Stimulated activated effector memory CD8-positive, alpha-beta T cell treated with anti-CD3 and anti-CD28 coated beads, Interleukin-12 subunit alpha, Interleukin-12 subunit beta, amount 100 ng/mL, for 72 hours (primary cell): ENCODE measurements around the gene TMPRSS13.

Experiments
- ATAC-seq: fragments of 150-1000 bp; cut with Tn5 transposase; 2 replicates; pipeline ENCODE4 v1.10.0; 2021
- DNase-seq, 2 donors: peaks; one replicate each; pipeline ENCODE4 v3.0.0; 2021 to 2022; ENCODE audit warnings: low spot score in 2 of 2
- H3K27ac Mint-ChIP-seq: one replicate; pipeline ENCODE4 v1.8.0; 2022; ENCODE audit warnings: mild to moderate bottlenecking, mixed read lengths
- H3K36me3 Mint-ChIP-seq: one replicate; pipeline ENCODE4 v1.8.0; 2022; ENCODE audit warnings: mild to moderate bottlenecking, mixed read lengths
- H3K4me1 Mint-ChIP-seq: one replicate; pipeline ENCODE4 v1.8.0; 2022; ENCODE audit warnings: mixed read lengths
- H3K4me3 Mint-ChIP-seq: one replicate; pipeline ENCODE4 v1.8.0; 2022; ENCODE audit warnings: mild to moderate bottlenecking, mixed read lengths
- H3K9me3 Mint-ChIP-seq: one replicate; pipeline ENCODE4 v1.8.0; 2022; ENCODE audit warnings: mixed read lengths

Gene TMPRSS13

GRCh38 chr11:117941976-117942654, 12.9 kb upstream of the TMPRSS13 start:
- H3K4me3 Mint-ChIP-seq = no peak overlapping the region
- ATAC-seq (no peak), DNase-seq (peak in 1 of 2 donors; percentile 23)
- peak overlapping the region; percentile 54 for H3K27ac Mint-ChIP-seq
- no peaks in the 10 kb centered on the region for H3K36me3 Mint-ChIP-seq
- H3K4me1 Mint-ChIP-seq = peaks cover 34% of the 10 kb centered on the region
- no peaks in the 10 kb centered on the region for H3K9me3 Mint-ChIP-seq

DNA sequence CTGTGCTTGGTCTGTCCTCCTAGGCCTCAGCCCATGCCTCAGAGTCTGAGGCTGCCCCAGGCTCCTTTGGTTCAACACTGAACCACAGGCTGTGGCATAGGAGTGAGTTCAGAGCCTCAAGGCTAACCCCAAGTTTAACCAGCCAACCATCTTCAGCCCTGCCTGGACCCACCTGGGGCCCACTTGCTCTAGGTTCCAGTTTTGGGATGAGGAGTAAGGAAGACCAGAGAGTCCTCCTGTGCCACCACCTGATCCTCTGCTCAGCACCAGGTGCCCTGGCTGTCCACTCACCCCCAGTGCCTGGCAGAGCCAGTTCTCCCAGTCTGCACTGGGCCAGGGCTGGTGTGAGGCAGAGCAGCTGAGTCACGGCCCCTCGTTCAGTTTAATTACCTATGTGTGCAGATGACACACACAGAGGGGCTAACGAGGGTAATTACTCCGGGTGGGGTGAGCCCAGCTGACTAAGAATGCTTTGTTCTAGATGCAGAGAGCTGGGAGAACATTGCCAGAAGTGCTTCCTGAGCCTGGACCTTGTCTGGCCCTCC, 12.0 kb upstream of the TMPRSS13 start:
- Mint-ChIP-seq H3K27ac (peak overlapping the region; percentile 36), H3K4me3 (no peak overlapping the region), H3K9me3 (no peaks in the 10 kb centered on the region), H3K4me1 (peaks cover 29% of the 10 kb centered on the region), H3K36me3 (no peaks in the 10 kb centered on the region)
- ATAC-seq = peak; percentile 68
- DNase-seq = peak in 1 of 2 donors; percentile 42

DNA sequence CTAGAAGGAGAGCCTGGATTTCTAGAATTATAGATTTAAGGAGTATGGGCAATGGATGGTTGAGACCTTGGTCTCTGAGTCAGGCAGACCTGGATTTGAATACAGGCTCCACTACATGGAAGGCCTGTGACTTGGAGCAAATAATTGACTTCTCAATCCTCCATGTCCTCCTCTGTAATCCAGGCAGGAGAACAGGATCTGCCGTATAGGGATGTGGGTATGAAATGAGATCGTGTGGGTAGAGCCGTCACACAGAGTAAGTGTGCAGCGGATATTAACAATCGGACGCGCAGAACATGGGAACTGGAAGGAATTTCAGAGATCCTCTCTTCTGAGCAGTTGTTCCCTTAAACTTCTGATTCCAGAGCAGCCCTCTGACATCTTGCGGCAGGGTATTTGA, 11.5 kb upstream of the TMPRSS13 start:
- no peak for ATAC-seq
- DNase-seq = no peak
- Mint-ChIP-seq H3K4me3 (no peak overlapping the region), H3K27ac (peak overlapping the region; percentile 36), H3K9me3 (no peaks in the 10 kb centered on the region), H3K4me1 (peaks cover 29% of the 10 kb centered on the region), H3K36me3 (no peaks in the 10 kb centered on the region)

- no peaks in the 10 kb centered on the region for H3K9me3 Mint-ChIP-seq
- H3K27ac Mint-ChIP-seq = peak overlapping the region; percentile 26
- H3K4me3 Mint-ChIP-seq = no peak overlapping the region
- H3K36me3 Mint-ChIP-seq = no peaks in the 10 kb centered on the region
- H3K4me1 Mint-ChIP-seq = peaks cover 40% of the 10 kb centered on the region
- DNase-seq (no peak), ATAC-seq (no peak)
Measured at GRCh38 chr11:117936973-117937372, 7.8 kb upstream of the TMPRSS13 start.

DNA sequence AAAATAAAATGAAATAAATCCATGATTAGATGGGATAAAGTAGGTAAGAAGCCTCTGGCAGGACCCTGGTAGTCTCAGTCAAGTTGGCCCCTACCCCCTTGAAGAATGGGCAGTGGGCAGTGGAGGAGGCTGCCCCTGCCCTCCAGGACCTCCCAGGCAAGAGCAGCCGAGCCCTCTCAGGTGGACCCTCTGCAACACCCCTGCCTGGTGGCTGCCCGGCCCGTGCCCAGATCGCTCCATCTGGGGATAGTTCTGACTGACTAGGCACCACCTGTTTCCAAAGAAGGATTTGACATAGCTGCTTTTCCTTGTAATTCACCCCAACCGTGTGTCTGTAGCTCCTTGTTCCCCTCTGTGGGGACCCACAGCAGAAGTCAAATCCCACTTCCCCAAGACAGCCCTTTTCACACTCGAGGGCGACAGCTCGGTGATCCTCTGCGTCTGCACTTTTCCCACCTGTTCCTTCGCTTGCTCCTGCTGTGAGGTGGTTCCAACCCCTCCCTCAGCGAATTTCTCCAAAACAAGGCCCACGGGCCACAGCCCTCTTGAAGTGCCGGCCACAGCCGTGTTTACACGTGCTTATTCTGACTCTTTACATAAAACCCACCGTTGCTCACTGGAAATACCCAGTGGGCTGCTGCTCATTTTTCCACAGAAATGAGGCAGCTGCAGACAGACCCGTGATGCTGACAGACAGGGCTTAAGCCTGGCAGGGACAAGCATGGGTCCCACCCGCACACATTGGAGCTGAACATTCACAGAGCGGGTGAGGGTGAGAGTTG, 5.5 kb upstream of the TMPRSS13 start:
- Mint-ChIP-seq H3K9me3 (no peaks in the 10 kb centered on the region), H3K4me1 (peaks cover 62% of the 10 kb centered on the region), H3K27ac (peak overlapping the region; percentile 84), H3K4me3 (peak overlapping the region; percentile 44), H3K36me3 (no peaks in the 10 kb centered on the region)
- ATAC-seq = peak; percentile 56
- DNase-seq = no peak

DNA sequence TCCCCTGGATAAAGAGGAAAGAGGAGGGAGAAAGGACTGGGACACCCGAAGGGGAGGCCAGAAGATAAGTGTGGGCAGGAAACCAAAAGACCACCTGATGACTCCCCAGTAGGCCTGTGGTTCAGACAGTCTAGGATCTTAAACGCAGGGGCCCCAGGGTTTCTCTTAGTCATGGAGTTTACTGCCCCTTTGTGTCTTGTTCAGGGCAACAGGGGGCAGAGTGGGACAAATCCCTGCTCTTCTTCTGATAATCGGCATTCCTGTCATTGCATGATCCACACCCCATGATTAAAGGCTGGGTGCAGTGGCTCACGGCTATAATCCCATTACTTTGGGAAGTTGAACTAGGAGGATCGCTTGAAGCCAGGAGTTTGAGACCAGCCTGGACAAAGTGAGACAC, 4.7 kb upstream of the TMPRSS13 start:
- H3K9me3 Mint-ChIP-seq = no peaks in the 10 kb centered on the region
- H3K27ac Mint-ChIP-seq = peak overlapping the region; percentile 74
- H3K4me3 Mint-ChIP-seq = no peak overlapping the region
- H3K36me3 Mint-ChIP-seq = no peaks in the 10 kb centered on the region
- no peak for DNase-seq
- ATAC-seq = peak; percentile 66
- peaks cover 66% of the 10 kb centered on the region for H3K4me1 Mint-ChIP-seq

DNA sequence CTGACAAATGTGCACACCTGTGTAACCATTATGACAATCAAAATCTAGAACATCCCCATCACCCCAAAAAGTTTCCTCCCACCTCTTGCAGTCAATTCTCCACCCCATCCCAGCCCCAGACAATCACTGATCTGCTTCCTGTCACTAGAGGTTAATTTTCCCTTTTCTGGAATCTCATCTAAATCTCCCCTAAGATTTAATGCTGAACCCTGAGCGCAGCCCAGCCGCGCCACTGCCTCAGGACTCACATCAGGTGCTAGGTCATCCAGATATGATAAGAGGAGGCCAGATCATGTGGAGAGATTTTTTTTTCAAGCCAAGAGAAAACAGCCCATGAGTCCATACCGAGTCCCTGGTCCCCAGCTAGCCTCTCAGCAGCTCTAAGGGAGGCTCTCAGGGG, 4.3 kb upstream of the TMPRSS13 start:
- DNase-seq (no peak), ATAC-seq (no peak)
- no peaks in the 10 kb centered on the region for H3K9me3 Mint-ChIP-seq
- peak overlapping the region; percentile 74 for H3K27ac Mint-ChIP-seq
- peaks cover 71% of the 10 kb centered on the region for H3K4me1 Mint-ChIP-seq
- no peaks in the 10 kb centered on the region for H3K36me3 Mint-ChIP-seq
- no peak overlapping the region for H3K4me3 Mint-ChIP-seq

DNA sequence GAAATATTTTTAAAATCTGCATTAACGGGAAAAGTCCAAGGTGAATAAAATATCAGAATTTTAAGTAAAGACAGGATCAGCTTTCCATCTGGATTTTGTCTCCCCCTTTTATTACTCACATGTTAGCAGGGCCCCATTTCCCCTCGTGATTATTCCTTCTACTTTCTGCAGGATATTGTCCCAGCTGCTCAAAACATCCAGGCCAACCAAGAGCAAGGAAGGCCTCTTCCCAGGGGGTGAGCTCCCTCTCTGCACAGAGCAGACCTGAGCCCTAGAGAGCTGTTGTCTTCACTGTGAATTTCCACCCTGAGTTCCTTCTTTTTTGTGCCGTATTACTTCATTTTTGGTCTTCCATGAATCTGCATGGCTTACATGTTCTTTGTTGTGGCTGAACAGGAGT, 3.7 kb upstream of the TMPRSS13 start:
- no peaks in the 10 kb centered on the region for H3K36me3 Mint-ChIP-seq
- peaks cover 76% of the 10 kb centered on the region for H3K4me1 Mint-ChIP-seq
- ATAC-seq = no peak
- peak overlapping the region; percentile 74 for H3K27ac Mint-ChIP-seq
- H3K9me3 Mint-ChIP-seq = no peaks in the 10 kb centered on the region
- DNase-seq = no peak
- peak overlapping the region; percentile 64 for H3K4me3 Mint-ChIP-seq

- DNase-seq (no peak), ATAC-seq (peak; percentile 37)
- peaks cover 78% of the 10 kb centered on the region for H3K4me1 Mint-ChIP-seq
- no peaks in the 10 kb centered on the region for H3K9me3 Mint-ChIP-seq
- peak overlapping the region; percentile 64 for H3K4me3 Mint-ChIP-seq
- H3K27ac Mint-ChIP-seq = peak overlapping the region; percentile 96
- no peaks in the 10 kb centered on the region for H3K36me3 Mint-ChIP-seq
Measured at GRCh38 chr11:117932426-117932825, 3.2 kb upstream of the TMPRSS13 start.

DNA sequence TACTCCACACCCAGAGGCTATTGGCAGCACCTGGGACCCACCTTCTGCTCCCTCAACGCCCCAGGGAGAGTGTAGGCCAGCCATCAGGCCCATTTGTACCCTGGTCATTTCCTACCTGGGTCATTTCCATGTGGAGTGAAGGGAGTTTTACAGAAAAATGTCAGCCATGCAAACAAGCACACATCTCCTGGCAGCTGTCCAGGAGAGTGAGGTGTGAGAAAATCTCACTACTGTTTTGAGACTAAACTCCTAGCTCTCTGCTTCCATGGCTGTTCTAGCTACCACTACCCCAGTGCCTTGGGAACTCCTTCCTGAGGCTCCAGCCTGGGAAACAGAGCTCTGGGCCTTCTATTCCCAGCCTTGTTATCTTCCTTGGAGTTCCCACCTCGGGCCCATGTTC, 2.8 kb upstream of the TMPRSS13 start:
- ATAC-seq (peak; percentile 74), DNase-seq (peak; percentile 53 to 77)
- Mint-ChIP-seq H3K4me1 (peaks cover 78% of the 10 kb centered on the region), H3K9me3 (no peaks in the 10 kb centered on the region), H3K4me3 (peak overlapping the region; percentile 64), H3K36me3 (no peaks in the 10 kb centered on the region), H3K27ac (peak overlapping the region; percentile 96)

DNA sequence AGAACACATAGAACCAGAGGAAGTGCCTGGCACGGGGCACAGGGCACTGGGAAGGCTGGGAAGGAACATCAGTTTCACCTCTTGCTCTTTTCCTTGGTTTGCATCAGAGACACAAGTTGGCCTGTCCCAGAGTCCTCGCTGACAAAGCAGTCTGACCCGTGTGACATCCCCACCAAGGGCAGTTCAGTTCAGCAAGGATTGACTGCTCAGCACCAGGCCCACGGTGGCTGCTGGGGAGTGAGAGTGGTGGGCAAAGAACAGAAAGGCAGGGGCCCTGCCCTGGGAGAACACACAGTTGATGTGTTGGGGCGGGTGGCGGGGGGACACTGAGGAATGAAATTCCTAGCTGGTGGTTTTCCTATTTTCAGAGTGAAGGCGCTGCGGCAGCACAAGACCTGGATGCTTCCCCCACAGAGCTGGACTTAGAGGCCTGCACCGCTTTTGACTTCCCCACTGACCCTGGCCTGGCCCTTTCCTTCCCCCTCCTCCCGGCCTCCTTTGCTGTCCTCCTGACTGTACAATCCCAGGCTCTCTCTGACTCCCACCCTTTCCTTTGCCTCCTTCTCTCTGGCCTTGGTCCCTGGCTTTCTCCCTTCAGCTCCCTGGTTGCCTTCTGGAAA, 2.2 kb upstream of the TMPRSS13 start:
- Mint-ChIP-seq H3K4me3 (peak overlapping the region; percentile 64), H3K36me3 (no peaks in the 10 kb centered on the region), H3K27ac (peak overlapping the region; percentile 96), H3K4me1 (peaks cover 77% of the 10 kb centered on the region), H3K9me3 (no peaks in the 10 kb centered on the region)
- DNase-seq = no peak
- no peak for ATAC-seq

GRCh38 chr11:117930668-117931330, 1.6 kb upstream of the TMPRSS13 start:
- no peaks in the 10 kb centered on the region for H3K36me3 Mint-ChIP-seq
- no peaks in the 10 kb centered on the region for H3K9me3 Mint-ChIP-seq
- peaks cover 72% of the 10 kb centered on the region for H3K4me1 Mint-ChIP-seq
- peak overlapping the region; percentile 96 for H3K27ac Mint-ChIP-seq
- H3K4me3 Mint-ChIP-seq = peak overlapping the region; percentile 64
- DNase-seq = peak in 1 of 2 donors; percentile 65
- ATAC-seq = peak; percentile 71

DNA sequence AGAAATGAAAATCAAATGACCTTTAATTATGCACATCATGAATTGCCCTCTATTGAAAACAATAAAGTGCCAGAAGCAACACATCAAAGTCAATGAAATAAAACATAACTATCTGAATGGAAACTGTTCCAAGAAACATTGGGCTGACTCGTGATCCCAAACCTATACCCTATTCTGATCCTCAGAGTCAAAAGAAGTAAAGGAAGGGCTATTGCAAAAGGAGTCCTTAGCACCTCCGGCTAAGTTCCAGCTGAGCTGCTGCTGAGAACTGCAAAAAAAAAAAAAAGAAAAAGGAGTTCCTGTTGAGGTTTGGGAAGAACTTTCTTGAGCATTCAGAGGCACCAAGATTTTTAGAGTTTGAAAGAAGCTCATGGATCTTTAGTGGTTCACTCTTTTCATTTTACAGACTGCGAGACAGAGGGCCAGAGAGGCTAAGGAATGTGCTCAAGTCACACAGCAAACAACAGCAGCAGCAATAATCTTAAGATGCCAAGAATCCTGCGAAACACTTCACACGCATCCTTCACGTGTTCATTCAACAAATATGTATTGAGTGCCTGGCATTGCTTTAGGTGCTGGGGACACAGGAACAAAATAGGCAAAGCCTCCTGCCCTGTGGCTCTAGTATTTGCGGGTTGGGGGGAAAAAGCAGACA, 841 bp upstream of the TMPRSS13 start:
- Mint-ChIP-seq H3K4me1 (peaks cover 66% of the 10 kb centered on the region), H3K9me3 (no peaks in the 10 kb centered on the region), H3K4me3 (peak overlapping the region; percentile 64), H3K36me3 (no peaks in the 10 kb centered on the region), H3K27ac (peak overlapping the region; percentile 96)
- DNase-seq (no peak), ATAC-seq (no peak)

DNA sequence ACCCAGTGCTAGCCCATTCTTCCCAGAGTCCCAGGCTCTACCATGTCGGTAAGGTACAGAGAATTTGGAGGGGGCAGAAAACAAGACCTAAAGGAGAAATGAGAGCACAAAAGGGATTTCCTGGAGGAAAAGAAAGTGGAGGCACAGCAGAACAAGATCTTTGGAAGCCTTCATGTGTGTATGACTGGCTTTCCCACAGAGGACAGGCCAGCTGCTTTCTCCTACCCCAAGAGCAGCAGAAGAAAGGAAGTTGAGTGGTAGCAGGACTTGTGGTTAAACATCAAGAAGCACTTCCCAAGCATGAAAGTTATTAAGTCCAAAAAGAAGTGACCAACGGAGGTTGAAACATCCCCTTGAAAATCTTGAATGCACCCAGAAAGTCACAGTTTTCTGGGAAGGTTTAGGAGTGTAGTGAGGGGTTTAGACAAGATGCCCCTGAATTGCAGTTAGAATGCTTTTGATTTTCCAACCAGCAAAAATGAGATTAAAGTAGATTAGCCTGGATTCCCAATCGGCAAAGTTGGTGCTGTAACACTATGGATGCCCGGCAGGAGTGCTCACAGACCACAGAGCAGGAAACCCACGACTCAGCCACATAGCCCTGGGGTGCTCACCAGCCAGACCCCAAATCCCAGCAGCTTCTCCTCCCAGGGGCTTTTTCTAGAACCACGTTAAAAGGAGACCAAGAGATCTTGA, 608 bp downstream of the TMPRSS13 start:
- no peak overlapping the region for H3K4me3 Mint-ChIP-seq
- H3K9me3 Mint-ChIP-seq = no peaks in the 10 kb centered on the region
- ATAC-seq (no peak), DNase-seq (no peak)
- H3K36me3 Mint-ChIP-seq = no peaks in the 10 kb centered on the region
- peaks cover 55% of the 10 kb centered on the region for H3K4me1 Mint-ChIP-seq
- H3K27ac Mint-ChIP-seq = peak overlapping the region; percentile 1
